ENCODE results near the gene GNB1L.

GNB1L gene

GRCh38 chr22:19862619-19863246 lies 8.1 kb upstream of the GNB1L start:
- TF ChIP-seq CTCF (IDR thresholded peaks at IDR 0.05; ENCODE audit: borderline replicate concordance, control extremely low read depth, extremely low read depth, insufficient read depth, missing control alignments), result no peak
- no peak for DNase-seq (ENCODE audit: low spot score)
- in situ Hi-C loops (cut with MboI; ENCODE audit: low sequenced_read_pairs, unreplicated experiment), result no loop called here

GRCh38 chr22:19859861-19860510 lies 5.3 kb upstream of the GNB1L start:
- DNase-seq (ENCODE audit: low spot score), result no peak

GRCh38 chr22:19857382-19857781 lies 2.7 kb upstream of the GNB1L start:
- in situ Hi-C loops (cut with MboI; ENCODE audit: low sequenced_read_pairs, unreplicated experiment), result no loop called here
- DNase-seq (ENCODE audit: low spot score), result no peak
- no peak for TF ChIP-seq CTCF (IDR thresholded peaks at IDR 0.05; ENCODE audit: borderline replicate concordance, control extremely low read depth, extremely low read depth, insufficient read depth, missing control alignments)

More at GRCh38 chr22:19859861-19860510, 5.3 kb upstream of the GNB1L start:
- no peak for TF ChIP-seq CTCF (IDR thresholded peaks at IDR 0.05; ENCODE audit: borderline replicate concordance, control extremely low read depth, extremely low read depth, insufficient read depth, missing control alignments)
- in situ Hi-C loops (cut with MboI; ENCODE audit: low sequenced_read_pairs, unreplicated experiment), result no loop called here

GRCh38 chr22:19855504-19856409 lies 1.1 kb upstream of the GNB1L start:
- DNase-seq (ENCODE audit: low spot score), result peak; percentile 74
- TF ChIP-seq CTCF (IDR thresholded peaks at IDR 0.05; ENCODE audit: borderline replicate concordance, control extremely low read depth, extremely low read depth, insufficient read depth, missing control alignments), result no peak
- in situ Hi-C loops (cut with MboI; ENCODE audit: low sequenced_read_pairs, unreplicated experiment), result no loop called here

- in situ Hi-C loops (cut with MboI; ENCODE audit: low sequenced_read_pairs, unreplicated experiment), result no loop called here
- no peak for TF ChIP-seq CTCF (IDR thresholded peaks at IDR 0.05; ENCODE audit: borderline replicate concordance, control extremely low read depth, extremely low read depth, insufficient read depth, missing control alignments)
- peak; percentile 52 for DNase-seq (ENCODE audit: low spot score)
Observed at GRCh38 chr22:19853879-19854777, 546 bp downstream of the GNB1L start.
